Naive thymus-derived CD8-positive, alpha-beta T cell (primary cell): ENCODE data around the gene KDM4C. TPM values are rescaled to one million over a fixed set of nuclear protein-coding genes. Genes with fewer than 3 reads are reported as not detected.

Experiments used
- ATAC-seq, 2 donors: fragments of 150-1000 bp; cut with Tn5 transposase in 1 of 2; sonication (Bioruptor Pico), chemical (Tn5 transposase) in 1 of 2; 1 replicate in 1 of 2; 2 replicates in 1 of 2; pipeline ENCODE4 v1.10.0; 2021; ENCODE audit warnings: mild to moderate bottlenecking in 2 of 2, moderate library complexity in 2 of 2
- POLR2A ChIA-PET: fragments of 350-600 bp; sonication (Branson Sonifier 250); formaldehyde crosslinking; loops from one replicate; lab custom pipeline; 2021; ENCODE audit warnings: antibody characterized with exemption; lab: Charles Lee
- DNase-seq, 10 donors: peaks; one replicate each; pipeline versions ENCODE4 v3.0.0 to v3.0.0-alpha.2; 2020 to 2022
- H3K27ac Mint-ChIP-seq, 10 donors: one replicate each; pipeline ENCODE4 v1.8.0; 2020 to 2022; ENCODE audit warnings: mild to moderate bottlenecking in 10 of 10, mixed read lengths in 10 of 10, moderate library complexity in 4 of 10, inconsistent platforms in 1 of 10
- H3K27me3 Mint-ChIP-seq, 5 donors: one replicate each; pipeline ENCODE4 v1.8.0; 2021 to 2022; ENCODE audit warnings: mixed read lengths in 5 of 5
- H3K36me3 Mint-ChIP-seq, 3 donors: one replicate each; pipeline ENCODE4 v1.8.0; 2020 to 2022; ENCODE audit warnings: mixed read lengths in 3 of 3, mild to moderate bottlenecking in 2 of 3, inconsistent platforms in 1 of 3
- H3K4me1 Mint-ChIP-seq, 4 donors: one replicate each; pipeline ENCODE4 v1.8.0; 2021 to 2022; ENCODE audit warnings: mixed read lengths in 4 of 4
- H3K4me3 Mint-ChIP-seq, 10 donors: one replicate each; pipeline ENCODE4 v1.8.0; 2020 to 2022; ENCODE audit warnings: mild to moderate bottlenecking in 10 of 10, mixed read lengths in 10 of 10, moderate library complexity in 6 of 10, inconsistent platforms in 1 of 10
- H3K9me3 Mint-ChIP-seq, 9 donors: one replicate each; pipeline ENCODE4 v1.8.0; 2020 to 2022; ENCODE audit warnings: mixed read lengths in 9 of 9, mild to moderate bottlenecking in 3 of 9, inconsistent platforms in 1 of 9, moderate library complexity in 1 of 9
- polyA plus RNA-seq, 3 donors: library from polyadenylated mRNA; unstranded; fragments of 300-500 nt; fragmentation: Illumina TruSeq; gene quantifications; one replicate each; pipeline ENCODE4 v1.2.3, GENCODE V29; 2021
- total RNA-seq, 8 experiments: library from RNA in 2 of 8; stranded (reverse) in 2 of 8; gene quantifications; one replicate each; pipeline ENCODE4 v1.2.3 and lab custom pipeline; 2021 to 2026

KDM4C gene
- total and polyA plus RNA-seq, 5 experiments from 2014 or later, result 27.5 to 83.6 (median 27.8) TPM

GRCh38 chr9:7147121-7148090, 389.6 kb downstream of the KDM4C start:
- H3K9me3 Mint-ChIP-seq, result no peaks in the 10 kb centered on the region
- no peak for ATAC-seq
- no peaks in the 10 kb centered on the region for H3K27me3 Mint-ChIP-seq
- peaks cover 12 to 44% (median 31%) of the 10 kb centered on the region in 3 donors for H3K36me3 Mint-ChIP-seq
- peaks cover 25 to 61% (median 40%) of the 10 kb centered on the region in 4 donors for H3K4me1 Mint-ChIP-seq
- peak in 1 of 10 donors; percentile 3 for DNase-seq
- H3K27ac Mint-ChIP-seq, result peak overlapping the region in 2 of 10 donors; percentile 24 to 62
- POLR2A ChIA-PET, result interaction anchor here (1.2 kb wide), 1 partner anchor 24 kb away, joined by 3 read pairs; no protein-coding TSS in a partner anchor
- peak overlapping the region in 1 of 10 donors; percentile 5 for H3K4me3 Mint-ChIP-seq

- ATAC-seq, result no peak
- Mint-ChIP-seq H3K27ac (peak overlapping the region in 7 of 10 donors; percentile 19 to 59 (median 32)), H3K9me3 (no peaks in the 10 kb centered on the region), H3K36me3 (peaks cover 15 to 42% (median 38%) of the 10 kb centered on the region in 3 donors), H3K27me3 (no peaks in the 10 kb centered on the region), H3K4me1 (peaks cover 23 to 61% (median 38%) of the 10 kb centered on the region in 4 donors), H3K4me3 (peak overlapping the region in 1 of 10 donors; percentile 7)
- POLR2A ChIA-PET, result interaction anchor here (1.2 kb wide), 1 partner anchor 23 kb away, joined by 3 read pairs; no protein-coding TSS in a partner anchor
- no peak for DNase-seq
Measured at GRCh38 chr9:7148243-7148765, 390.5 kb downstream of the KDM4C start.

DNA sequence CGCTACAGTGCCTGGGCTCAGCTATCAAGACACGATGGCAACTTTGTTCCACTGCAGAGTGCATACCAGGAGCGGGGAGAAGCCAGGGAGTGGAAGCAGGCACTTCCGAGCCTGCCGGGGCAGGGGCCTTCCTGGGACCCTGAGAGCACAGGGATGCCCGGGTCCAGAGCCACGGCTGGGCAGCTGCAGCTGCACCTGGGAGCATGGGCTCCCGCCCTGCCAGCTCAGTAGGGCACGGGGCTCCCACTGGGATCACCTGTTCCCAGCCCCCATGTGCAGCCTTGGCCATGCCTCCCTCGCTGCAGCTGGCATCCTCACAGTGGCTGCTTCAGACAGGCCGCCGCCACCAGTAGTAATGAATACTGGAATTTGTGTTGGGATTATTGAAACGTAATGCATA, 391.5 kb downstream of the KDM4C start:
- H3K4me3 Mint-ChIP-seq, result peak overlapping the region in 6 of 10 donors; percentile 15 to 70 (median 58)
- DNase-seq, result no peak

GRCh38 chr9:7150153-7150890, 392.5 kb downstream of the KDM4C start:
- peak overlapping the region in 9 of 10 donors; percentile 12 to 70 (median 54) for H3K4me3 Mint-ChIP-seq
- H3K27ac Mint-ChIP-seq, result peak overlapping the region; percentile 76 to 91 (median 86)
- H3K36me3 Mint-ChIP-seq, result peaks cover 21 to 46% (median 42%) of the 10 kb centered on the region in 3 donors
- H3K9me3 Mint-ChIP-seq, result no peaks in the 10 kb centered on the region
- DNase-seq, result peak in 3 of 10 donors; percentile 9 to 44 (median 37)
- peaks cover 25 to 53% (median 37%) of the 10 kb centered on the region in 4 donors for H3K4me1 Mint-ChIP-seq
- ATAC-seq, result peak; percentile 79 to 85
- POLR2A ChIA-PET, result no interaction called here
- no peaks in the 10 kb centered on the region for H3K27me3 Mint-ChIP-seq

More for the DNA sequence above, 391.5 kb downstream of the KDM4C start:
- no peak for ATAC-seq
- POLR2A ChIA-PET, result no interaction called here
- no peaks in the 10 kb centered on the region for H3K9me3 Mint-ChIP-seq
- peaks cover 25 to 60% (median 38%) of the 10 kb centered on the region in 4 donors for H3K4me1 Mint-ChIP-seq
- peaks cover 19 to 45% (median 43%) of the 10 kb centered on the region in 3 donors for H3K36me3 Mint-ChIP-seq
- H3K27me3 Mint-ChIP-seq, result no peaks in the 10 kb centered on the region
- H3K27ac Mint-ChIP-seq, result peak overlapping the region in 7 of 10 donors; percentile 34 to 91 (median 78)

DNA sequence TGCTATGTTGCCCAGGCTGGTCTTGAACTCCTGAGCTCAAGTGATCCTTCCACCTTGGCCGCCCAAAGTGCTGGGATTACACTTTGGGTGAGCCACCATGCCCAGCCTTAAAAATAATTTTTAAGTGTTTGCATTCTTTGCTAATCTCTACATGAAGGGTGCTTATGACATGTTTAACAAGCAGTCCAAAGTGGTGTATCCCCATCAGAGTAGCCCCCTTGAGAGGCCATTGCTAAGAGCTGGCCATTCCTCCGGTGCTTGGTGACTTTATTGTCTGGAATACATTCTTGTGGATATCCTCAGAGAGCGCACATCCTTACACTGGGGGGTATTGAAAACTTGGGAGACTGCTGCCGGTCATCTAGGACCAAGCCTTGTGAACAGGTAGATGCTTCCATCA, 395.4 kb downstream of the KDM4C start:
- H3K9me3 Mint-ChIP-seq, result peaks cover 0 to 3% (median 0%) of the 10 kb centered on the region in 9 donors
- H3K27ac Mint-ChIP-seq, result peak overlapping the region in 1 of 10 donors; percentile 73
- H3K4me1 Mint-ChIP-seq, result peaks cover 25 to 47% (median 33%) of the 10 kb centered on the region in 4 donors
- H3K27me3 Mint-ChIP-seq, result no peaks in the 10 kb centered on the region
- H3K36me3 Mint-ChIP-seq, result peaks cover 12 to 48% (median 37%) of the 10 kb centered on the region in 3 donors
- no peak overlapping the region for H3K4me3 Mint-ChIP-seq
- no peak for ATAC-seq
- DNase-seq, result no peak
- POLR2A ChIA-PET, result no interaction called here

GRCh38 chr9:7153566-7153965, 395.8 kb downstream of the KDM4C start:
- Mint-ChIP-seq H3K4me1 (peaks cover 26 to 47% (median 33%) of the 10 kb centered on the region in 4 donors), H3K4me3 (no peak overlapping the region), H3K27ac (peak overlapping the region in 2 of 10 donors; percentile 33 to 73), H3K27me3 (no peaks in the 10 kb centered on the region), H3K36me3 (peaks cover 12 to 48% (median 41%) of the 10 kb centered on the region in 3 donors), H3K9me3 (peaks cover 0 to 3% (median 0%) of the 10 kb centered on the region in 9 donors)
- DNase-seq (no peak), ATAC-seq (no peak)
- POLR2A ChIA-PET, result no interaction called here

DNA sequence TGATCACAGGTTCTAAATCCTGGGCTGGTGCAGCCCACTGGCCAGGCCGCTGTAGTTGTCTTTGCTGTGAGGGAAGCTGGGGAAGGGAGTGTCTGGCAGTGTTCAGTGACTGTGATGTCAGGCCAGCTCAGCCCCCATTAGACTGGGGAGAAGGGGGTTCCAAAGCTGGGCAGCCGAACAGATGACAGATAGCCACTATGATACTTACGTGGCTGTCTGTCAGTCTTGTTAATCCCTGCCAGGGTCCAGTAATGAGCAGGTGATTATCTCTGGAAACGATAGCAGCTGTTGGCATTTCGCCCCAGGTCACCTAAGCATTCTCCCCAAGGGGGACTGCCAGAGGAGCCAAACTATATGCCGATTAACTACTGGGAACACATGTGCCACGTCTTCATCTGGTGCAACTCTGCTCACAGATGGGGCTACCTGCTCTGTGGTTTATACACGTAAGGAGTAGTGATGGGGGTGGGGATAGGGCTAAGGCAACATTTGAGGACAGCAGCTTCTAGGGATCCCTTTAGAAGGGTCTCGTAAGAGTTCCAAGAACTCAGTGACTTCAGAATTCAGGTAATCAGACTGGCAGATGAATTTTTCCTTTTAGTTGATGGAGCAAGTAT, 396.3 kb downstream of the KDM4C start:
- Mint-ChIP-seq H3K27ac (peak overlapping the region in 2 of 10 donors; percentile 29 to 33), H3K4me3 (peak overlapping the region in 1 of 10 donors; percentile 22), H3K4me1 (peaks cover 25 to 47% (median 32%) of the 10 kb centered on the region in 4 donors), H3K36me3 (peaks cover 12 to 49% (median 42%) of the 10 kb centered on the region in 3 donors), H3K9me3 (peaks cover 0 to 3% (median 0%) of the 10 kb centered on the region in 9 donors), H3K27me3 (no peaks in the 10 kb centered on the region)
- ATAC-seq, result no peak
- POLR2A ChIA-PET, result no interaction called here
- DNase-seq, result no peak

GRCh38 chr9:7154650-7155049, 396.9 kb downstream of the KDM4C start:
- no peak overlapping the region for H3K4me3 Mint-ChIP-seq
- peaks cover 12 to 49% (median 43%) of the 10 kb centered on the region in 3 donors for H3K36me3 Mint-ChIP-seq
- H3K9me3 Mint-ChIP-seq, result peaks cover 0 to 3% (median 0%) of the 10 kb centered on the region in 9 donors
- ATAC-seq (no peak), DNase-seq (no peak)
- H3K4me1 Mint-ChIP-seq, result peaks cover 21 to 43% (median 30%) of the 10 kb centered on the region in 4 donors
- POLR2A ChIA-PET, result interaction anchor here (0.5 kb wide), 1 partner anchor 588 kb away, joined by 4 read pairs; no protein-coding TSS in a partner anchor
- no peaks in the 10 kb centered on the region for H3K27me3 Mint-ChIP-seq
- H3K27ac Mint-ChIP-seq, result no peak overlapping the region

GRCh38 chr9:7161469-7161868, 403.7 kb downstream of the KDM4C start:
- H3K4me1 Mint-ChIP-seq, result peaks cover 8 to 25% (median 20%) of the 10 kb centered on the region in 4 donors
- H3K4me3 Mint-ChIP-seq, result peak overlapping the region in 1 of 10 donors; percentile 15
- POLR2A ChIA-PET, result no interaction called here
- no peak for DNase-seq
- H3K36me3 Mint-ChIP-seq, result peaks cover 9 to 57% (median 38%) of the 10 kb centered on the region in 3 donors
- H3K9me3 Mint-ChIP-seq, result no peaks in the 10 kb centered on the region
- ATAC-seq, result no peak
- H3K27me3 Mint-ChIP-seq, result no peaks in the 10 kb centered on the region
- peak overlapping the region in 4 of 10 donors; percentile 3 to 70 (median 51) for H3K27ac Mint-ChIP-seq

DNA sequence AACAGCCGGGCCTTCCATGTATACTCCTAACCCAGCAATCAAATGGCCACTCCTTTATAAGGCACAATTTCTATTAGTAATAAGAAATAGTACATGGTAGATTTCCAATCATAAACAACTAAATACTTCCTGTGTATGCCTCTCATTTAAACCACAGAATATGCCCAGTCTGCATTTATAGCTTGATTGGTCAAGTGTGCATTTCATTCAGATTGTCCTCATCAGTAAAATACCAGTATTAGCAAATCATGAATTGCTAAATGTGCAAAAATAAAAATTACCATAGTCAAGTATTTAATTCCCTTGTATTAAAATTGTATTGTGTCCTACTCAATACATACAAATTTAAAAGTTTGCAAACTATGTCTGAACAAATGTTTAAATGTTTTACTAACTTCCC, 406.2 kb downstream of the KDM4C start:
- POLR2A ChIA-PET, result no interaction called here
- peaks cover 0 to 11% (median 9%) of the 10 kb centered on the region in 4 donors for H3K4me1 Mint-ChIP-seq
- no peak overlapping the region for H3K4me3 Mint-ChIP-seq
- ATAC-seq, result no peak
- peaks cover 9 to 59% (median 33%) of the 10 kb centered on the region in 3 donors for H3K36me3 Mint-ChIP-seq
- H3K27me3 Mint-ChIP-seq, result no peaks in the 10 kb centered on the region
- no peak for DNase-seq
- no peaks in the 10 kb centered on the region for H3K9me3 Mint-ChIP-seq
- H3K27ac Mint-ChIP-seq, result no peak overlapping the region

DNA sequence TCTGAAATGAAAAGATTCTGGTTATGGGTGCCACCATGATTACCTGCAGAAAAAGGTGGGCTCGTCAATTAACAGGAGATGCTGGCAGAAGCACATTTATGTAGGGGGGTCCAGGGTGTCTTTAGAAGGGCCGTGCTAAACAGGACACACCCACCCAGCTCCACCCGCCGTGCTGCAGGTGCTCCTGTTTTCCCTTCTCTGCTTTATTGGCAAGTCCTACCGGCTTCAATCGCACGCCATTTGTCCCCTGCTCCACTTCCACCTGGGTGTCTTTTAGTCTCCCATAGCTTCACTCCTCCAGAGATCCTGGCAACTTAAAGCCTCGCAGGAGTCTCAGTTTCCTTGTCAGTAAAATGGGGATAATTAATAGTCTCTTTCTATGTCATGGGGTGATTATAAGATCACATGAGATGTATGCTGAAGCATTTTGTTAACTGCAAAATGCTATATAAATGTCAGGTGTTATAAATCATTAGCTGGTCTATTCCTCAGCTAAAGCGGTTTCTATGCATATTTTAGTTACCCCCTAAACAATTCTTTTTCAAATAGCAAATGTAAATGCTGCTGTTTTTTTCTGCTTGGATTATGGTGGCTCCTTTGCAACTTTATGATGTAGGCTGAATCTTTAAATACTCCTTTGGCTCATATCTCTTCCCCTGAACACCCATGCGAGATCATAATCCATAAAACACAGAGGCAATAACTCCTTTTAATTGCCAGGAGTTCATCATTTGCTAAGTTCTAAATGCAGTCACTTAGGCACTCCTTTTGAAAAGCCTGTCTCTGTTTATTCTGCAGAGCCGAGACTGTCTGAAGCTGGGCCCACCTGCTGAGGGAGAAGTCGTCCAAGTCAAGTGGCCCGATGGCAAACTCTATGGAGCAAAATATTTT, 406.9 kb downstream of the KDM4C start:
- Mint-ChIP-seq H3K27me3 (no peaks in the 10 kb centered on the region), H3K4me3 (no peak overlapping the region), H3K36me3 (peaks cover 12 to 65% (median 36%) of the 10 kb centered on the region in 3 donors), H3K27ac (peak overlapping the region in 2 of 10 donors; percentile 18 to 29), H3K9me3 (no peaks in the 10 kb centered on the region), H3K4me1 (peaks cover 0 to 8% (median 6%) of the 10 kb centered on the region in 4 donors)
- ATAC-seq, result no peak
- DNase-seq, result no peak
- POLR2A ChIA-PET, result no interaction called here
